Upper lobe of left lung (tissue), 4 donors: ENCODE results near the gene SLC27A1.

Experiments
- POLR2A ChIP-seq, 4 donors: fragments of 450-650 bp; IDR thresholded peaks; one replicate each; pipeline ENCODE4 v1.5.1; 2016 to 2017; ENCODE audit warnings: antibody characterized with exemption in 4 of 4, mild to moderate bottlenecking in 2 of 4
- POLR2AphosphoS5 ChIP-seq, 2 donors: sonication (generic); formaldehyde crosslinking; IDR thresholded peaks; one replicate each; pipeline ENCODE4 v1.5.1; 2017; ENCODE audit warnings: antibody characterized with exemption in 2 of 2
- TF ChIP-seq, protein P1 (sequence below), 6 experiments: fragments of 450-650 bp in 4 of 6; fragments of 200-600 bp in 2 of 6; sonication (generic) in 2 of 6; IDR thresholded peaks; one replicate each; pipeline ENCODE4 v1.5.1; 2016 to 2019; ENCODE audit warnings: antibody characterized with exemption in 6 of 6

DNA sequence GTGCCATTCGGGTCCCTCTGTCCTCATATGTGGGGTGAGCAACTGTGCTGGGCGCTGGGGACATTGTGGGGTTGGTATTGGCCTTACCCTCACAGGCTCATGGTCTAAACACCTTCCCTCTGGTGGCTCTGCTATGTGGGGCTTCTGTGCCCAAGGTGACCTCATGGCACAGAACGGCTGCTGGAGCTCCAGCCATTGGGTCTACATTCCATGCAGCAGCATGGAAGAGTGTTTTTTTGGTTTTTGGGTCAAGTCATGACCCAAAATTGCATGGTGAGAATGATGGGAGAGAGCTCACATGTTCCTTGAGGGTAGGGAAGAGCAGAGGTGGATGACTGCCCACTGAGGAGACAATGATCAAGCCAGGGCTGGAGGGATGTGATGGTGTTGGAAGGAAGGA is 58.3 kb downstream of the SLC27A1 start:
- TF ChIP-seq, protein P1, sequence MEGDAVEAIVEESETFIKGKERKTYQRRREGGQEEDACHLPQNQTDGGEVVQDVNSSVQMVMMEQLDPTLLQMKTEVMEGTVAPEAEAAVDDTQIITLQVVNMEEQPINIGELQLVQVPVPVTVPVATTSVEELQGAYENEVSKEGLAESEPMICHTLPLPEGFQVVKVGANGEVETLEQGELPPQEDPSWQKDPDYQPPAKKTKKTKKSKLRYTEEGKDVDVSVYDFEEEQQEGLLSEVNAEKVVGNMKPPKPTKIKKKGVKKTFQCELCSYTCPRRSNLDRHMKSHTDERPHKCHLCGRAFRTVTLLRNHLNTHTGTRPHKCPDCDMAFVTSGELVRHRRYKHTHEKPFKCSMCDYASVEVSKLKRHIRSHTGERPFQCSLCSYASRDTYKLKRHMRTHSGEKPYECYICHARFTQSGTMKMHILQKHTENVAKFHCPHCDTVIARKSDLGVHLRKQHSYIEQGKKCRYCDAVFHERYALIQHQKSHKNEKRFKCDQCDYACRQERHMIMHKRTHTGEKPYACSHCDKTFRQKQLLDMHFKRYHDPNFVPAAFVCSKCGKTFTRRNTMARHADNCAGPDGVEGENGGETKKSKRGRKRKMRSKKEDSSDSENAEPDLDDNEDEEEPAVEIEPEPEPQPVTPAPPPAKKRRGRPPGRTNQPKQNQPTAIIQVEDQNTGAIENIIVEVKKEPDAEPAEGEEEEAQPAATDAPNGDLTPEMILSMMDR (IDR thresholded peaks at IDR 0.05) = no peak
- TF ChIP-seq POLR2A (IDR thresholded peaks at IDR 0.05) (no peak), POLR2AphosphoS5 (IDR thresholded peaks at IDR 0.05) (no peak)
